ENCODE data around the gene ITGB5.

The ITGB5 gene

DNA sequence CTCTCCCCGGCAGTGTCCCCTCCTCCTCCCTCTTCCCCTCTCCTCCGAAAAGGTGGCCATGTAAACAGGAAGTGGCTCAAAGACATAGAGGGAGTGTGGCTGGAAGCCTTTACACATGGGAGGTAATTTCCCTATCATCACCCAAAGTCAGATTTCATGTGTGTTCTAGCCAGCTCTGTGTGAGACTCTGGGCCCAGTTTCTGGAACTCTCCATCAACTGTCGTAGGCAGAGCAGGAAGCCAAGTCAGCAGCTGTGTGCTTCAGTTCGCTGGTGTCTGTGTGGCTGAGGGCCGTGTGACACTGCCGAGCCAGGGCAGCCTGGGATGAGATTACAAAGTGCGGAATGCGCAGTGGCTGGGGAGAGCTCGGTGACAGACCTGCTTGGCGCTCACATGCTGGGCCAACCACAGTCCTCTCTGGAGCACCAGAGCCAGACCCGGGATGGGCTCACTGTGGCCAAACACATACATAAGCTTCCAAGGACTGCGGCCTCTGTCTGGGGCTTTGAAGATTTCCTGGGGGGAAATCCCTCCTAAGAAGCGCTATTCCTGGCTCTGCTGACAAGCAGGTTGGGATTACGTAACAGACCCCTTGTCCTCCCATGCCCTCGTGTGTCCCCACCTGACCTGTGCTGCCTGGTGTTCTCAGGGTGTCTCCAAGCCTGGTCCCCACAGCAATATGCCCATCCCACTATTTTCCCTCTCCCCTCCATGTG is 106.2 kb downstream of the ITGB5 start:
- TF ChIP-seq, protein P1, sequence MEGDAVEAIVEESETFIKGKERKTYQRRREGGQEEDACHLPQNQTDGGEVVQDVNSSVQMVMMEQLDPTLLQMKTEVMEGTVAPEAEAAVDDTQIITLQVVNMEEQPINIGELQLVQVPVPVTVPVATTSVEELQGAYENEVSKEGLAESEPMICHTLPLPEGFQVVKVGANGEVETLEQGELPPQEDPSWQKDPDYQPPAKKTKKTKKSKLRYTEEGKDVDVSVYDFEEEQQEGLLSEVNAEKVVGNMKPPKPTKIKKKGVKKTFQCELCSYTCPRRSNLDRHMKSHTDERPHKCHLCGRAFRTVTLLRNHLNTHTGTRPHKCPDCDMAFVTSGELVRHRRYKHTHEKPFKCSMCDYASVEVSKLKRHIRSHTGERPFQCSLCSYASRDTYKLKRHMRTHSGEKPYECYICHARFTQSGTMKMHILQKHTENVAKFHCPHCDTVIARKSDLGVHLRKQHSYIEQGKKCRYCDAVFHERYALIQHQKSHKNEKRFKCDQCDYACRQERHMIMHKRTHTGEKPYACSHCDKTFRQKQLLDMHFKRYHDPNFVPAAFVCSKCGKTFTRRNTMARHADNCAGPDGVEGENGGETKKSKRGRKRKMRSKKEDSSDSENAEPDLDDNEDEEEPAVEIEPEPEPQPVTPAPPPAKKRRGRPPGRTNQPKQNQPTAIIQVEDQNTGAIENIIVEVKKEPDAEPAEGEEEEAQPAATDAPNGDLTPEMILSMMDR (conservative IDR thresholded peaks at IDR 0.05; ENCODE audit: control insufficient read depth, insufficient read depth, low read depth, low read length) = no peak
- no peak overlapping the region for H3K4me3 ChIP-seq (ENCODE audit: control insufficient read depth, low read depth, low read length)

DNA sequence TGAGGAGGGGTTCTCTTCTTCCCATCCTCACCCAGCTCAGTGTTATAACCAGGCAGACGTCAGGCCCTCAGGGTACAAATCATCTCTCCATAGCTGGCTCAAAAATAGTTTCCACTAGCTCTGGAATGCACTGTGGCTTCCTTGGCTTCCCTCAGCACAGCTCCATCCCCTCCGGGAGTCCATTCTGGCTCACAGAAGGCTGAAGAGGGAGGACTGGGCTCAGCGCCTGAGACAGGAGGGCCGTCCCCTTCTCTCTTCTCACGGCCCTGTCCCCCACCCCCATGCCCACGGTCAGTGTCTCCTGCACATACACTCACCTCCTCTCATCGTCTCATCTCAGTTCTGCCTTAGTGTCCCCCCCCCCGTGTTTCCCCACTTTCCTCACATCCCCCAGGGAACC is 106.8 kb downstream of the ITGB5 start:
- DNase-seq (ENCODE audit: low read depth) = peak; percentile 72
- TF ChIP-seq, protein P1 (conservative IDR thresholded peaks at IDR 0.05; ENCODE audit: control insufficient read depth, insufficient read depth, low read depth, low read length) = no peak
- H3K4me3 ChIP-seq (ENCODE audit: control insufficient read depth, low read depth, low read length) = no peak overlapping the region

More for the DNA sequence above, 106.2 kb downstream of the ITGB5 start:
- peak; percentile 70 for DNase-seq (ENCODE audit: low read depth)

DNA sequence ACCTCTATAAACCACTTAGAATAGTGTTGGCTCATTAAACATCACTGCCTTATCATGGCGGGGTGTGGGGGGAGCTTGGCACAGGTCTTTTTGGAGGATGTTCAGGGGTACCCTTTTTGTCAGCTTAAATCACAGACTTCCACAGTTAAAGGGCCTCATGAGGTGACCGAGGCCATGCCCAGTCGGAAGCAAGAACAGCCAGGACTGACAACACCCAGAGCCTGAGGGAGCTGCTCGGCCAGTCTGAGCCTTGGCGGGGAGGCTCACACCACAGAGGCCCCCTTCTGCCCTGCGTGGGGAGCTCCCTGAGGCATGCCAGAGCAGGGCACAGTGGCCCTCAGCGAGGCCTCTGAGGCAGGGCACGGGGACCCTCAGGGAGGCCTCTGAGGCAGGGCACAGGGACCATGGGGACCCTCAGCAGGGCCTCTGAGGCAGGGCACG is 107.4 kb downstream of the ITGB5 start:
- no peak overlapping the region for H3K4me3 ChIP-seq (ENCODE audit: control insufficient read depth, low read depth, low read length)
- TF ChIP-seq, protein P1 (conservative IDR thresholded peaks at IDR 0.05; ENCODE audit: control insufficient read depth, insufficient read depth, low read depth, low read length) = no peak
- no peak for DNase-seq (ENCODE audit: low read depth)

DNA sequence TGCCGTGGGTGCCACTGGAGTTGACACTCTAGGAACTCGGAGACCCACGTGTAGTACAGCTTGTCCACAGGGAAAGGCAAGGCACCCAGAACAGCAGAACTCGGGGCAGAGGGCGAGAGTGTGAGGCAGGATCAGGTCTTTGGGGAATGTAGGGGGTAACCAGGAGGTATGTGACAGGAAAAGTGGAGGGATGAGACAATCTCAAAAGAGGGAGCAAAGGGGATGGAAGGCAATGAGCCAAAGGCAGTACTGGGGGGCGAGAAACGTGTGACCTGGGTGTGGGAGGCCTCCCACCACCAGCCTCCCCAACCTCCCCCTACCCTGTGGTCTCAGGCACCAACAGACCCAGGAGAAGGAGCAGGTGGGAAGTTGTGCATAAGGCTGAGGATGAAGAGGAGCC is 108.0 kb downstream of the ITGB5 start:
- DNase-seq (ENCODE audit: low read depth) = no peak
- no peak overlapping the region for H3K4me3 ChIP-seq (ENCODE audit: control insufficient read depth, low read depth, low read length)
- TF ChIP-seq, protein P1 (conservative IDR thresholded peaks at IDR 0.05; ENCODE audit: control insufficient read depth, insufficient read depth, low read depth, low read length) = no peak

DNA sequence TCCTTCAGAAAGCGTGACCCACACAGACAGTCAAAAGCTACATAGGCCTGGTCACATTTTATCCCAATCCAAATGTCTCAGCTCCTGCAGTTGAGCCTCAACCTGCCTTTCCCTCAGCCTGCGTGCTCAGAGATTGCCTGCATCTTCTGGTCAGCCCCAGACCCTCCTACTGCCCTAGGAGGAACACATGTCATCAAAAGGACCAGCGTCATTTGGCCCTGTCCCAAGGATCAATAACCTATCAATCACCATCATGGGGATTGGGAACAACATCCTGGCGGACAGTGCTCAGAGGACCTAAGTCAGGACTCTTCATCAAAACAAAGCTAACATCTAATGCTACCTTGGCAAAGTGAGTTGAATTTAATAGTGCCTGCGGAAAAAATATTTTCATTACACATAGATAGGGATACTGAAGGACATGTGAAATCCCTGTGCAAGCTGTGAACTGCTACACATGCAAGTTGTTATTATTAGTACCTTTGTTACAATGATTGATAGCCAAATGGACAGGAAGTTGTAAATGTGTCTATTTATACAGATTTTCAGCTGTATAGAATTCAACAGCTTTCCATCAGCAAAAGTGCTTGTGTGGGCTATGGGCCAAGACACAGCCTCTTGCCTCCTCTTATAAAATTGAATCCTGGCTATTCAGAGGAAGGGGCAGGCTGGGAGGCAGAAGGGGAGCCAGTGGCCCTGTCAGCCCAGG is 109.2 kb downstream of the ITGB5 start:
- no peak overlapping the region for H3K4me3 ChIP-seq (ENCODE audit: control insufficient read depth, low read depth, low read length)
- TF ChIP-seq, protein P1 (conservative IDR thresholded peaks at IDR 0.05; ENCODE audit: control insufficient read depth, insufficient read depth, low read depth, low read length) = no peak
- DNase-seq (ENCODE audit: low read depth) = no peak

DNA sequence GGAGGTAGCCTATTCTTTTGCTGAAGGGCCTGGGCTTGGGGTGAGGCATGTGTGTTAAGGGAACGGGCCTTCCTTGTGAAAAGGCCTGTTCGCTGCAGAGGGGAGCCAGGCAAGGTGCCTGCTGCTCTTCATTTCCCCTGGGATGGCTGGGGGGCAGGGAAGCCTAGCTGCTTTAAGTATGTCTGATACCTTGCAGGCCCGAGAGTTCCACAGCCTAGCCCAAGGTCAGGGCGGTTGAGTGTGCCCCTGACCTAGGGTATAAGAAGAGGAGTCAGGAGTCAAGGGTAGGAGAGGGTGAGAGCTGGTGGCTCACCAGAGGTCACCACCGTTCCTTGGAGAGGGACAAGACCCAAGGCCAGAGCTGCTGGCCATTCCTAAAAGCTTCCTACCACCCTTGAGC is 110.3 kb downstream of the ITGB5 start:
- TF ChIP-seq, protein P1 (conservative IDR thresholded peaks at IDR 0.05; ENCODE audit: control insufficient read depth, insufficient read depth, low read depth, low read length) = no peak

More for the DNA sequence above, 110.3 kb downstream of the ITGB5 start:
- no peak for DNase-seq (ENCODE audit: low read depth)
- H3K4me3 ChIP-seq (ENCODE audit: control insufficient read depth, low read depth, low read length) = no peak overlapping the region

Data from fibroblast of mammary gland (primary cell).